ENCODE data around the gene IL12B.

The IL12B gene

GRCh38 chr5:159331093-159331973, 1.0 kb upstream of the IL12B start:
- H3K27ac ChIP-seq = peak overlapping the region; percentile 58

GRCh38 chr5:159324986-159325385, 5.3 kb downstream of the IL12B start:
- H3K27ac ChIP-seq = no peak overlapping the region
- no peak for TF ChIP-seq CTCF (conservative IDR thresholded peaks at IDR 0.05)

More at GRCh38 chr5:159331093-159331973, 1.0 kb upstream of the IL12B start:
- peak; percentile 83 for TF ChIP-seq CTCF (conservative IDR thresholded peaks at IDR 0.05)

- H3K27ac ChIP-seq = no peak overlapping the region
- TF ChIP-seq CTCF (conservative IDR thresholded peaks at IDR 0.05) = no peak
These were observed 6.1 kb downstream of the IL12B start for GRCh38 chr5:159324102-159324755.

GRCh38 chr5:159322180-159322579, 8.1 kb downstream of the IL12B start:
- TF ChIP-seq CTCF (conservative IDR thresholded peaks at IDR 0.05) = no peak
- no peak overlapping the region for H3K27ac ChIP-seq

- no peak for TF ChIP-seq CTCF (conservative IDR thresholded peaks at IDR 0.05)
- no peak overlapping the region for H3K27ac ChIP-seq
These were observed 10.5 kb downstream of the IL12B start for GRCh38 chr5:159319832-159320231.

GRCh38 chr5:159319363-159319762, 10.9 kb downstream of the IL12B start:
- no peak overlapping the region for H3K27ac ChIP-seq
- no peak for TF ChIP-seq CTCF (conservative IDR thresholded peaks at IDR 0.05)

GRCh38 chr5:159318448-159318847, 11.8 kb downstream of the IL12B start:
- no peak overlapping the region for H3K27ac ChIP-seq
- TF ChIP-seq CTCF (conservative IDR thresholded peaks at IDR 0.05) = no peak
